Ascending aorta (tissue), 2 donors: Measurements from ENCODE around the gene TMEM168. TPM values are rescaled to one million over a fixed set of nuclear protein-coding genes. Genes with fewer than 3 reads are reported as not detected.

Experiments used
- DNase-seq, 2 donors: peaks; one replicate each; pipeline ENCODE4 v3.0.0-alpha.2; 2019; ENCODE audit warnings: low spot score in 2 of 2
- H3K27ac ChIP-seq, 2 donors: fragments of 200-600 bp; sonication (generic); one replicate each; pipeline ENCODE4 v1.5.1; 2016 to 2017; ENCODE audit warnings: mild to moderate bottlenecking in 1 of 2
- H3K27me3 ChIP-seq: fragments of 200-600 bp; sonication (generic); one replicate; pipeline ENCODE4 v1.5.1; 2017
- H3K36me3 ChIP-seq, 2 donors: fragments of 200-600 bp; sonication (generic); one replicate each; pipeline ENCODE4 v1.5.1; 2016
- H3K4me1 ChIP-seq, 2 donors: fragments of 200-600 bp; sonication (generic); one replicate each; pipeline ENCODE4 v1.5.1; 2016 to 2017; ENCODE audit warnings: mild to moderate bottlenecking in 1 of 2
- H3K4me3 ChIP-seq, 2 donors: fragments of 200-600 bp; sonication (generic); one replicate each; pipeline ENCODE4 v1.5.1; 2016 to 2017; ENCODE audit warnings: mild to moderate bottlenecking in 1 of 2
- H3K9me3 ChIP-seq, 2 donors: fragments of 200-600 bp; sonication (generic); one replicate each; pipeline ENCODE4 v1.5.1; 2016
- CTCF ChIP-seq, 3 experiments: fragments of 200-600 bp in 2 of 3; fragments of 450-650 bp in 1 of 3; sonication (generic) in 2 of 3; IDR thresholded peaks; one replicate each; pipeline ENCODE4 v1.5.1; 2016 to 2019; ENCODE audit warnings: antibody characterized with exemption in 3 of 3, mild to moderate bottlenecking in 1 of 3, moderate library complexity in 1 of 3
- intact Hi-C: fragments of 100-400 bp; cut with DNase I; formaldehyde crosslinking; loops from one replicate; pipeline ENCODE4 v1.15.1; 2023
- total RNA-seq: library from RNA; depleted of rRNA; stranded (reverse); fragments of >200 nt; gene quantifications from one replicate; pipeline ENCODE4 v1.1.0, GENCODE V29; 2016

TMEM168 gene
- total RNA-seq, 1 donor from 2014 or later = 8.4 TPM

- peaks cover 0 to 28% of the 10 kb centered on the region in 2 donors for H3K9me3 ChIP-seq
- peaks cover 4 to 30% of the 10 kb centered on the region in 2 donors for H3K36me3 ChIP-seq
- H3K27ac ChIP-seq = no peak overlapping the region
- H3K4me3 ChIP-seq = no peak overlapping the region
- no peaks in the 10 kb centered on the region for H3K27me3 ChIP-seq
- no peak for TF ChIP-seq CTCF (IDR thresholded peaks at IDR 0.05)
- DNase-seq = no peak
- no peaks in the 10 kb centered on the region for H3K4me1 ChIP-seq
- intact Hi-C loops = no loop called here
Observed at GRCh38 chr7:112819536-112819935, 29.3 kb upstream of the TMEM168 start.

- intact Hi-C loops = no loop called here
- no peak for TF ChIP-seq CTCF (IDR thresholded peaks at IDR 0.05)
- H3K9me3 ChIP-seq = peaks cover 0 to 6% of the 10 kb centered on the region in 2 donors
- H3K4me3 ChIP-seq = no peak overlapping the region
- no peak for DNase-seq
- H3K27me3 ChIP-seq = no peaks in the 10 kb centered on the region
- no peaks in the 10 kb centered on the region for H3K4me1 ChIP-seq
- H3K36me3 ChIP-seq = no peaks in the 10 kb centered on the region
- no peak overlapping the region for H3K27ac ChIP-seq
Observed at GRCh38 chr7:112806156-112806555, 16.0 kb upstream of the TMEM168 start.

- Histone ChIP-seq H3K9me3 (no peaks in the 10 kb centered on the region), H3K36me3 (no peaks in the 10 kb centered on the region), H3K4me1 (no peaks in the 10 kb centered on the region), H3K27me3 (no peaks in the 10 kb centered on the region), H3K4me3 (no peak overlapping the region), H3K27ac (no peak overlapping the region)
- no peak for TF ChIP-seq CTCF (IDR thresholded peaks at IDR 0.05)
- intact Hi-C loops = no loop called here
- DNase-seq = no peak
Observed at GRCh38 chr7:112802406-112802805, 12.2 kb upstream of the TMEM168 start.

- no peak for DNase-seq
- H3K27ac ChIP-seq = no peak overlapping the region
- intact Hi-C loops = no loop called here
- no peaks in the 10 kb centered on the region for H3K4me1 ChIP-seq
- no peaks in the 10 kb centered on the region for H3K27me3 ChIP-seq
- no peaks in the 10 kb centered on the region for H3K36me3 ChIP-seq
- no peak overlapping the region for H3K4me3 ChIP-seq
- TF ChIP-seq CTCF (IDR thresholded peaks at IDR 0.05) = no peak
- no peaks in the 10 kb centered on the region for H3K9me3 ChIP-seq
Observed at GRCh38 chr7:112800486-112800885, 10.3 kb upstream of the TMEM168 start.

- no peaks in the 10 kb centered on the region for H3K9me3 ChIP-seq
- no peaks in the 10 kb centered on the region for H3K4me1 ChIP-seq
- H3K36me3 ChIP-seq = no peaks in the 10 kb centered on the region
- no peaks in the 10 kb centered on the region for H3K27me3 ChIP-seq
- H3K4me3 ChIP-seq = no peak overlapping the region
- TF ChIP-seq CTCF (IDR thresholded peaks at IDR 0.05) = no peak
- no peak for DNase-seq
- intact Hi-C loops = loop anchor here (10.0 kb wide), 1 partner anchor 285 kb away; the partner anchor contains the start of gene GPR85
- H3K27ac ChIP-seq = no peak overlapping the region
Observed at GRCh38 chr7:112799448-112800120, 9.4 kb upstream of the TMEM168 start.
